ENCODE measurements around the gene B3GNT7. TPM values are rescaled to one million over a fixed set of nuclear protein-coding genes. Genes with fewer than 3 reads are reported as not detected.
A peak's percentile ranks its signal among the peaks of the same experiment; 100 is the strongest.

Gene B3GNT7
- total RNA-seq, 1 donor from 2014 or later, result 1.8 TPM

- Mint-ChIP-seq H3K4me3 (ENCODE audit: unreplicated experiment) (no peak overlapping the region), H3K4me1 (ENCODE audit: low read depth) (peaks cover 20% of the 10 kb centered on the region), H3K27ac (ENCODE audit: unreplicated experiment) (no peak overlapping the region), H3K36me3 (ENCODE audit: low read depth) (peaks cover 1% of the 10 kb centered on the region), H3K9me3 (ENCODE audit: low read depth) (peaks cover 4% of the 10 kb centered on the region), H3K27me3 (ENCODE audit: low read depth) (no peaks in the 10 kb centered on the region)
- TF ChIP-seq, protein P1, sequence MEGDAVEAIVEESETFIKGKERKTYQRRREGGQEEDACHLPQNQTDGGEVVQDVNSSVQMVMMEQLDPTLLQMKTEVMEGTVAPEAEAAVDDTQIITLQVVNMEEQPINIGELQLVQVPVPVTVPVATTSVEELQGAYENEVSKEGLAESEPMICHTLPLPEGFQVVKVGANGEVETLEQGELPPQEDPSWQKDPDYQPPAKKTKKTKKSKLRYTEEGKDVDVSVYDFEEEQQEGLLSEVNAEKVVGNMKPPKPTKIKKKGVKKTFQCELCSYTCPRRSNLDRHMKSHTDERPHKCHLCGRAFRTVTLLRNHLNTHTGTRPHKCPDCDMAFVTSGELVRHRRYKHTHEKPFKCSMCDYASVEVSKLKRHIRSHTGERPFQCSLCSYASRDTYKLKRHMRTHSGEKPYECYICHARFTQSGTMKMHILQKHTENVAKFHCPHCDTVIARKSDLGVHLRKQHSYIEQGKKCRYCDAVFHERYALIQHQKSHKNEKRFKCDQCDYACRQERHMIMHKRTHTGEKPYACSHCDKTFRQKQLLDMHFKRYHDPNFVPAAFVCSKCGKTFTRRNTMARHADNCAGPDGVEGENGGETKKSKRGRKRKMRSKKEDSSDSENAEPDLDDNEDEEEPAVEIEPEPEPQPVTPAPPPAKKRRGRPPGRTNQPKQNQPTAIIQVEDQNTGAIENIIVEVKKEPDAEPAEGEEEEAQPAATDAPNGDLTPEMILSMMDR (IDR thresholded peaks at IDR 0.05), result no peak
- DNase-seq (ENCODE audit: low spot score), result no peak
Observed at GRCh38 chr2:231413456-231413855, 17.9 kb downstream of the B3GNT7 start.

- DNase-seq (ENCODE audit: low spot score), result no peak
- peaks cover 20% of the 10 kb centered on the region for H3K4me1 Mint-ChIP-seq (ENCODE audit: low read depth)
- no peak overlapping the region for H3K4me3 Mint-ChIP-seq (ENCODE audit: unreplicated experiment)
- TF ChIP-seq, protein P1 (IDR thresholded peaks at IDR 0.05), result no peak
- H3K36me3 Mint-ChIP-seq (ENCODE audit: low read depth), result peaks cover 1% of the 10 kb centered on the region
- H3K9me3 Mint-ChIP-seq (ENCODE audit: low read depth), result peaks cover 4% of the 10 kb centered on the region
- no peak overlapping the region for H3K27ac Mint-ChIP-seq (ENCODE audit: unreplicated experiment)
- no peaks in the 10 kb centered on the region for H3K27me3 Mint-ChIP-seq (ENCODE audit: low read depth)
Observed at GRCh38 chr2:231413921-231414476, 18.5 kb downstream of the B3GNT7 start.

- H3K9me3 Mint-ChIP-seq (ENCODE audit: low read depth), result peaks cover 4% of the 10 kb centered on the region
- H3K4me1 Mint-ChIP-seq (ENCODE audit: low read depth), result peaks cover 20% of the 10 kb centered on the region
- no peaks in the 10 kb centered on the region for H3K27me3 Mint-ChIP-seq (ENCODE audit: low read depth)
- peaks cover 1% of the 10 kb centered on the region for H3K36me3 Mint-ChIP-seq (ENCODE audit: low read depth)
- H3K4me3 Mint-ChIP-seq (ENCODE audit: unreplicated experiment), result no peak overlapping the region
- H3K27ac Mint-ChIP-seq (ENCODE audit: unreplicated experiment), result no peak overlapping the region
- DNase-seq (ENCODE audit: low spot score), result no peak
- TF ChIP-seq, protein P1 (IDR thresholded peaks at IDR 0.05), result no peak
Observed at GRCh38 chr2:231415029-231415428, 19.5 kb downstream of the B3GNT7 start.

DNA sequence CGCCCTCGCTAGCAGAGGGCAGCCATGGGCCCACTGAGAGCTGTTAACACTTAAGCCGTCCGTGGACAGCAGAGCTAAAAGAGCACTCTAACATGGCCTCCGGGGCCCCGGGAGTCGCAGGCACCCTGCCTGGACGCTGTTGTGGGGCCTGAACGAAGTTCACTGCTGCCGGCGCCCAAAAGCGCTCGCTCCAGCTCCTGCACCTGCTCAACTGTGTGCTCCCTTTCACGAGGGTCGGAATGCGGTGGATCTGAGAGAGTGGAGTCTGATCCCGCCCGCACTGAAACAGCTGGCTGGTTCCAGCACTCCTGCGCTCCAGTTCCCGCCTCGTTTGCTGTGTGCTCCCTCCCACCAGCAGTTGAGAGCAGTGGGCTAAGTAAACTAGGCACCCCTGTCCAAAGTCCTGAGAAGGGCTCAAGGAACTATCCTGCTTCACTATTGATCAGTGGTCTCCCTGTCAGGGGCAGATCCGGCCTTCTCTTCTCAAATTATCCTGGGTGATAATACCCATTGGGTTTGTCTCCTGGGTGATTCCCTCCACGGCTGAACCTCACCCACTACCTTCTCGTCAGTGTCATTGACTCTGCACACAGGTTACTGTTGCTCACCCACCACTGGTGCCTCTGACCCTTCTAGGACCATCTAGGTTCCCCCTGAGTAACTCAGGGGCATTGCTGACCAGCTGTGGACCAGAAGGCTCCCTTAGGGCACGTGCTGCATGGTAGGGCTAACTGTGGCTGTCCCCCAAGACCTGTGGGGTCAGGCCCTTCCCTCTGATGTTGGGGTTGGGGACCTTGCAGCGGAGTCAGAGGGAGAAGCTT, 23.5 kb downstream of the B3GNT7 start:
- no peak overlapping the region for H3K4me3 Mint-ChIP-seq (ENCODE audit: unreplicated experiment)
- no peak for DNase-seq (ENCODE audit: low spot score)
- no peaks in the 10 kb centered on the region for H3K27me3 Mint-ChIP-seq (ENCODE audit: low read depth)
- H3K4me1 Mint-ChIP-seq (ENCODE audit: low read depth), result peaks cover 6% of the 10 kb centered on the region
- H3K36me3 Mint-ChIP-seq (ENCODE audit: low read depth), result no peaks in the 10 kb centered on the region
- H3K27ac Mint-ChIP-seq (ENCODE audit: unreplicated experiment), result no peak overlapping the region
- no peaks in the 10 kb centered on the region for H3K9me3 Mint-ChIP-seq (ENCODE audit: low read depth)
- TF ChIP-seq, protein P1 (IDR thresholded peaks at IDR 0.05), result no peak

- Mint-ChIP-seq H3K36me3 (ENCODE audit: low read depth) (no peaks in the 10 kb centered on the region), H3K27ac (ENCODE audit: unreplicated experiment) (no peak overlapping the region), H3K9me3 (ENCODE audit: low read depth) (no peaks in the 10 kb centered on the region), H3K4me1 (ENCODE audit: low read depth) (no peaks in the 10 kb centered on the region), H3K27me3 (ENCODE audit: low read depth) (no peaks in the 10 kb centered on the region), H3K4me3 (ENCODE audit: unreplicated experiment) (no peak overlapping the region)
- peak; percentile 40 for DNase-seq (ENCODE audit: low spot score)
- TF ChIP-seq, protein P1 (IDR thresholded peaks at IDR 0.05), result no peak
Observed at GRCh38 chr2:231421051-231421580, 25.6 kb downstream of the B3GNT7 start.
